Osteocyte (in vitro differentiated cells): Measurements from ENCODE around the gene ARHGEF37. TPM values are rescaled to one million over a fixed set of nuclear protein-coding genes. Genes with fewer than 3 reads are reported as not detected.

ENCODE experiments used
- DNase-seq: peaks from one replicate; pipeline ENCODE4 v3.0.0; 2021; ENCODE audit warnings: mixed read lengths; ENCODE audit not compliant: unreplicated experiment; ENCODE audit errors: extremely low spot score
- H3K27ac Mint-ChIP-seq: one replicate; pipeline ENCODE4 v1.8.0; 2021; ENCODE audit warnings: mild to moderate bottlenecking, mixed read lengths; ENCODE audit not compliant: unreplicated experiment
- H3K27me3 Mint-ChIP-seq: one replicate; pipeline ENCODE4 v1.8.0; 2021; ENCODE audit warnings: mixed read lengths; ENCODE audit not compliant: unreplicated experiment
- H3K36me3 Mint-ChIP-seq: one replicate; pipeline ENCODE4 v1.8.0; 2021; ENCODE audit warnings: mixed read lengths; ENCODE audit not compliant: unreplicated experiment
- H3K4me1 Mint-ChIP-seq: one replicate; pipeline ENCODE4 v1.8.0; 2021; ENCODE audit warnings: mixed read lengths; ENCODE audit not compliant: unreplicated experiment
- H3K4me3 Mint-ChIP-seq: one replicate; pipeline ENCODE4 v1.8.0; 2021; ENCODE audit warnings: mild to moderate bottlenecking, moderate library complexity, mixed read lengths; ENCODE audit not compliant: unreplicated experiment
- H3K9me3 Mint-ChIP-seq: one replicate; pipeline ENCODE4 v1.8.0; 2021; ENCODE audit warnings: mixed read lengths; ENCODE audit not compliant: unreplicated experiment
- total RNA-seq: library from RNA; stranded (reverse); gene quantifications from 2 replicates; pipeline ENCODE4 v1.2.1, GENCODE V29; 2021
- TF ChIP-seq, protein P1 (sequence below): fragments of 200-600 bp; sonication (generic); IDR thresholded peaks from 2 replicates; pipeline ENCODE4 v1.5.0; 2021; ENCODE audit warnings: antibody characterized with exemption, mild to moderate bottlenecking, moderate library complexity

The ARHGEF37 gene
- total RNA-seq, 1 donor from 2014 or later, result 8.9 TPM

DNA sequence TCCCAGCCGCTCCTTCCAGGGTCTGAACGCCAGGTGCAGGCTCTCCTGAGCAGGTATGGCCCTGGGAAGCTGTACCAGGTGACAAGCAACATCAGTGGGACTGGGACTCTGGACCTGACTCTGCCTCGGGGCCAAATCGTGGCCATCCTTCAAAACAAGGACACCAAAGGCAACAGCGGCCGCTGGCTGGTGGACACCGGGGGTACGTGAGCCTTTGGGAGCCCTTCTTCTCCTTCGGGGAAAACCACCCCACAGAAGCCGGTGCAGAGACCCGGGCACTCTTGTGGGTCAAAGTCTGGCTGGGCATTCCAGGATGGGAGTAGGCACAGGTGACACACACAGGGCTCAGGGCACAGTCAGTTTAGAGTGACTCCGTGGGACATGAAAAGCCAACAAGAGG lies 45.8 kb downstream of the ARHGEF37 start:
- no peaks in the 10 kb centered on the region for H3K9me3 Mint-ChIP-seq
- H3K36me3 Mint-ChIP-seq, result peaks cover 31% of the 10 kb centered on the region
- TF ChIP-seq, protein P1, sequence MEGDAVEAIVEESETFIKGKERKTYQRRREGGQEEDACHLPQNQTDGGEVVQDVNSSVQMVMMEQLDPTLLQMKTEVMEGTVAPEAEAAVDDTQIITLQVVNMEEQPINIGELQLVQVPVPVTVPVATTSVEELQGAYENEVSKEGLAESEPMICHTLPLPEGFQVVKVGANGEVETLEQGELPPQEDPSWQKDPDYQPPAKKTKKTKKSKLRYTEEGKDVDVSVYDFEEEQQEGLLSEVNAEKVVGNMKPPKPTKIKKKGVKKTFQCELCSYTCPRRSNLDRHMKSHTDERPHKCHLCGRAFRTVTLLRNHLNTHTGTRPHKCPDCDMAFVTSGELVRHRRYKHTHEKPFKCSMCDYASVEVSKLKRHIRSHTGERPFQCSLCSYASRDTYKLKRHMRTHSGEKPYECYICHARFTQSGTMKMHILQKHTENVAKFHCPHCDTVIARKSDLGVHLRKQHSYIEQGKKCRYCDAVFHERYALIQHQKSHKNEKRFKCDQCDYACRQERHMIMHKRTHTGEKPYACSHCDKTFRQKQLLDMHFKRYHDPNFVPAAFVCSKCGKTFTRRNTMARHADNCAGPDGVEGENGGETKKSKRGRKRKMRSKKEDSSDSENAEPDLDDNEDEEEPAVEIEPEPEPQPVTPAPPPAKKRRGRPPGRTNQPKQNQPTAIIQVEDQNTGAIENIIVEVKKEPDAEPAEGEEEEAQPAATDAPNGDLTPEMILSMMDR, result no peak
- no peak overlapping the region for H3K4me3 Mint-ChIP-seq
- peaks cover 5% of the 10 kb centered on the region for H3K4me1 Mint-ChIP-seq
- H3K27me3 Mint-ChIP-seq, result no peaks in the 10 kb centered on the region
- H3K27ac Mint-ChIP-seq, result no peak overlapping the region
- no peak for DNase-seq

DNA sequence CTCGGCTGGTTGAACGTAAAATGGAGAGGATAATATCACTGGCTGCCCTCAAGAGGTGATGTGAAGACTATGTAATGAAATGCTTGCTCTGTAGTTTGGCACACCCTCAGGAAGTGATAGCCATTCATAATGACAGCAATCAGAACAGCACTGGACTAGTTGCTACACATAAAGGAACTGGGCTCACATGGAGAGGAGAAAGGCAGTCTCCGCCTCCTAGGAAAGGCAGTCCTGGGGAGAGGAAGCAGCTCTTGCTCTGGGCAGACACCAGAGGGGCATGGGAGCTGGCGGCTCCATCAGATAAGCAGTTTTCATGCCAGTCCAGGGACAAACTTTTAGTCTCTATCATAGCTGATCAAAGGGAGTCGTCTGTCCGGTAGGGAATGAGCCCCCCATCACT lies 46.9 kb downstream of the ARHGEF37 start:
- TF ChIP-seq, protein P1, result no peak
- peaks cover 22% of the 10 kb centered on the region for H3K36me3 Mint-ChIP-seq
- no peaks in the 10 kb centered on the region for H3K27me3 Mint-ChIP-seq
- no peak for DNase-seq
- peaks cover 15% of the 10 kb centered on the region for H3K4me1 Mint-ChIP-seq
- H3K9me3 Mint-ChIP-seq, result no peaks in the 10 kb centered on the region
- H3K27ac Mint-ChIP-seq, result no peak overlapping the region
- no peak overlapping the region for H3K4me3 Mint-ChIP-seq

DNA sequence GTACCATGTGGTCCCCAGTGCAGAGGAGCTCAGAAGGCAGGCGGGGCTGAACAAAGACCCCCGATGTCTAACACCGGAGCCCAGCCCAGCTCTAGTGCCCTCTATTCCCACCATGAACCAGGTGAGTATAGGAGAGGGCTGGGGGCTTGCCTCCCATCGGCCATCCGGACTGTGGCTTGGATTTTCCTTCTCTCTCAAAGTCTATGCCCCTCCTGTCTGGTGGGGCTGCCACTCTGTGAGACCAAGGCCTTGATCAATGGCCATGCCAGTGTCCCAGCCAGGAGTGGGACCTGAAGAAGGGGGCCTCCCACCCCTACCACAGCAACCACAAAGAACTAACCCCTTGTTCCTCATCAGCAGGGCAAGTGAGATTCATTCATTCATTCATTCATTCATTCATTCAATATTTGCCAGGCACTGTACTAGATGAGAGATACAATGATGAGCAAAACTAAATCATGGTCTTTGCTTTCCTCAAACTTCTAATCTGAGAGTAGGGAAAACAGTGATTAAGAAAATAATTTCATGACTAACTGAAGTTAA lies 47.6 kb downstream of the ARHGEF37 start:
- Mint-ChIP-seq H3K36me3 (peaks cover 17% of the 10 kb centered on the region), H3K4me3 (no peak overlapping the region), H3K27ac (no peak overlapping the region), H3K27me3 (no peaks in the 10 kb centered on the region), H3K4me1 (peaks cover 15% of the 10 kb centered on the region), H3K9me3 (no peaks in the 10 kb centered on the region)
- DNase-seq, result no peak
- TF ChIP-seq, protein P1, result no peak

DNA sequence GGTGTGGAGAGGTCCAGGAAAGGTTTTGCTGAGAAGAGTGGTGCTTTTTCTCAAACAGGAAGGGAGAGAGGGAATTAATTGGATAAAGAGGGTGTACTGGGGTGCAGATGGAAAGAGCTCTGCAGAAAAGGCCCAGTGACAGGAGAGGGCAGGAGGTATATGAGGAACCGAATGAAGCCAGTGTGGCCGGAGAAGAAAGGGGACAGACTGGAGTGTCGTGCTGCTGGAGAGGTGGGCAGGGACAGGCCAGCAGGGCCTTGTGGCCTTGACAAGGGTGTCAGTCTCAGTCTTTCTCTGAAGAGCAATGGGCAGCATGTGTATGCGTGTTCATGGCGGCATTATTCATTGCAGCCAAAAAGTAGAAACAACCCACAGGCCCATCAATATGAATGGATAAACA lies 48.1 kb downstream of the ARHGEF37 start:
- no peaks in the 10 kb centered on the region for H3K9me3 Mint-ChIP-seq
- H3K27me3 Mint-ChIP-seq, result no peaks in the 10 kb centered on the region
- H3K4me3 Mint-ChIP-seq, result no peak overlapping the region
- H3K27ac Mint-ChIP-seq, result no peak overlapping the region
- DNase-seq, result no peak
- TF ChIP-seq, protein P1, result no peak
- peaks cover 13% of the 10 kb centered on the region for H3K36me3 Mint-ChIP-seq
- peaks cover 17% of the 10 kb centered on the region for H3K4me1 Mint-ChIP-seq

DNA sequence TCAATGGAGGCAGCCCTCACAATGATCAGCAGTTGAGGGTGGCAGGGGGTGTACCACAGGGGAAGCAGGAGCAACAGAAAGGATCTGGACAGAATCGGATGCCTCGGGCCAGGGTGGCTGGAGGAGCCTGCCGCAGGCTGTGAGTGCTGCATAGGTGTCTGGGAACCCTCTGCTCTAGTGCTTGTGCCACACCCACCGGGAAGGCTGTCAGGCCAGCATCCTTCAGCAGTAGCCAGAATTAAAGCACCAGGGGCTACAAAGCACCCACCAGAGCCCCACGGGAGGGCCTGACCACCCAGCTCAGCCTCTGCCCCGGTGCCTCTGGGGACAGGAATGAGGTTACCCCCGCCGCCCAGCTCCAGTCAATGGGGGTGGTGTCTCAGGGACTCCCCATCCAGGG lies 49.0 kb downstream of the ARHGEF37 start:
- TF ChIP-seq, protein P1, result no peak
- Mint-ChIP-seq H3K9me3 (no peaks in the 10 kb centered on the region), H3K27me3 (no peaks in the 10 kb centered on the region), H3K4me1 (peaks cover 21% of the 10 kb centered on the region), H3K36me3 (peaks cover 13% of the 10 kb centered on the region), H3K4me3 (no peak overlapping the region), H3K27ac (no peak overlapping the region)
- DNase-seq, result no peak
